Measurements from ENCODE around the gene FGD2. TPM values are rescaled to one million over a fixed set of nuclear protein-coding genes. Genes with fewer than 3 reads are reported as not detected.

FGD2 gene
- total RNA-seq, 1 donor from 2014 or later = not detected

GRCh38 chr6:36968266-36968977 is 37.0 kb upstream of the FGD2 start:
- Mint-ChIP-seq H3K9me3 (no peaks in the 10 kb centered on the region), H3K4me1 (no peaks in the 10 kb centered on the region), H3K27ac (ENCODE audit: unreplicated experiment) (peak overlapping the region; percentile 27), H3K27me3 (ENCODE audit: low read depth) (no peaks in the 10 kb centered on the region), H3K4me3 (no peak overlapping the region), H3K36me3 (ENCODE audit: low read depth) (peaks cover 7% of the 10 kb centered on the region)
- no peak for DNase-seq (ENCODE audit: low read depth, low spot score)
- no peak for TF ChIP-seq CTCF (conservative IDR thresholded peaks at IDR 0.05)

- DNase-seq (ENCODE audit: low read depth, low spot score) = no peak
- Mint-ChIP-seq H3K4me3 (no peak overlapping the region), H3K4me1 (no peaks in the 10 kb centered on the region), H3K36me3 (ENCODE audit: low read depth) (peaks cover 7% of the 10 kb centered on the region), H3K9me3 (no peaks in the 10 kb centered on the region), H3K27me3 (ENCODE audit: low read depth) (no peaks in the 10 kb centered on the region), H3K27ac (ENCODE audit: unreplicated experiment) (no peak overlapping the region)
- TF ChIP-seq CTCF (conservative IDR thresholded peaks at IDR 0.05) = no peak
Measured at GRCh38 chr6:36969240-36969691, 36.2 kb upstream of the FGD2 start.

- no peak for TF ChIP-seq CTCF (conservative IDR thresholded peaks at IDR 0.05)
- no peak for DNase-seq (ENCODE audit: low read depth, low spot score)
- Mint-ChIP-seq H3K27me3 (ENCODE audit: low read depth) (no peaks in the 10 kb centered on the region), H3K9me3 (no peaks in the 10 kb centered on the region), H3K4me3 (no peak overlapping the region), H3K36me3 (ENCODE audit: low read depth) (peaks cover 7% of the 10 kb centered on the region), H3K4me1 (no peaks in the 10 kb centered on the region), H3K27ac (ENCODE audit: unreplicated experiment) (no peak overlapping the region)
Measured at GRCh38 chr6:36969988-36970891, 35.2 kb upstream of the FGD2 start.

GRCh38 chr6:36970892-36971842 is 34.3 kb upstream of the FGD2 start:
- no peak for TF ChIP-seq CTCF (conservative IDR thresholded peaks at IDR 0.05)
- no peak overlapping the region for H3K4me3 Mint-ChIP-seq
- no peaks in the 10 kb centered on the region for H3K27me3 Mint-ChIP-seq (ENCODE audit: low read depth)
- H3K27ac Mint-ChIP-seq (ENCODE audit: unreplicated experiment) = no peak overlapping the region
- H3K4me1 Mint-ChIP-seq = no peaks in the 10 kb centered on the region
- DNase-seq (ENCODE audit: low read depth, low spot score) = no peak
- no peaks in the 10 kb centered on the region for H3K9me3 Mint-ChIP-seq
- H3K36me3 Mint-ChIP-seq (ENCODE audit: low read depth) = peaks cover 7% of the 10 kb centered on the region

All from neural crest cell (in vitro differentiated cells).